Measurements from ENCODE around the gene PSMC2. TPM values are rescaled to one million over a fixed set of nuclear protein-coding genes. Genes with fewer than 3 reads are reported as not detected.
"Not testable (repeated sequence)": the region's sequence is repeated elsewhere in the genome, so short reads cannot be mapped to it uniquely, and the experiment has no call there.

PSMC2 gene
- total RNA-seq, 2 donors from 2014 or later, result 89.5 to 99.6 TPM

DNA sequence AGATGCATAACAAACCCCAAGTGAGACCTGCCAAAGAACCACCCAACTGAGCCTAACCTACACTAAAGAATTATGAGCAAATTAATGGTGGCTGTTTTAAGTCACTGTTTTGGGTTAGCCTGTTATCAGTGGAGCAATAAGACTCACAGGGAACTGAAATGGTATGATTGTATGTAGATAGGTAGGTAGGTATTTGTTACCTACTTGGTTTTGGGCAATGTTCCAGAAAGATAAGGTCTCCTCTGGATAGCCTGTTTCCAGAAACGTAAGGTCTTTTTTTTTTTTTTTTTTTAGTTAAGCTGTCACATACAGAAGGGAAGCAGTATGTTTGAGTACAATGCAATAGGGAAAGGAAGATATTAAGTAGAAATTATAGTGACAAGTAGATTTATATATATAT, 47.6 kb downstream of the PSMC2 start:
- H3K4me3 ChIP-seq, result no peak overlapping the region
- no peaks in the 10 kb centered on the region for H3K36me3 ChIP-seq
- no peaks in the 10 kb centered on the region for H3K9me3 ChIP-seq
- H3K27ac ChIP-seq, result no peak overlapping the region
- H3K27me3 ChIP-seq, result no peaks in the 10 kb centered on the region
- TF ChIP-seq, protein P1, sequence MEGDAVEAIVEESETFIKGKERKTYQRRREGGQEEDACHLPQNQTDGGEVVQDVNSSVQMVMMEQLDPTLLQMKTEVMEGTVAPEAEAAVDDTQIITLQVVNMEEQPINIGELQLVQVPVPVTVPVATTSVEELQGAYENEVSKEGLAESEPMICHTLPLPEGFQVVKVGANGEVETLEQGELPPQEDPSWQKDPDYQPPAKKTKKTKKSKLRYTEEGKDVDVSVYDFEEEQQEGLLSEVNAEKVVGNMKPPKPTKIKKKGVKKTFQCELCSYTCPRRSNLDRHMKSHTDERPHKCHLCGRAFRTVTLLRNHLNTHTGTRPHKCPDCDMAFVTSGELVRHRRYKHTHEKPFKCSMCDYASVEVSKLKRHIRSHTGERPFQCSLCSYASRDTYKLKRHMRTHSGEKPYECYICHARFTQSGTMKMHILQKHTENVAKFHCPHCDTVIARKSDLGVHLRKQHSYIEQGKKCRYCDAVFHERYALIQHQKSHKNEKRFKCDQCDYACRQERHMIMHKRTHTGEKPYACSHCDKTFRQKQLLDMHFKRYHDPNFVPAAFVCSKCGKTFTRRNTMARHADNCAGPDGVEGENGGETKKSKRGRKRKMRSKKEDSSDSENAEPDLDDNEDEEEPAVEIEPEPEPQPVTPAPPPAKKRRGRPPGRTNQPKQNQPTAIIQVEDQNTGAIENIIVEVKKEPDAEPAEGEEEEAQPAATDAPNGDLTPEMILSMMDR (IDR thresholded peaks at IDR 0.05), result no peak
- no peaks in the 10 kb centered on the region for H3K4me1 ChIP-seq
- DNase-seq (ENCODE audit: low spot score), result no peak

GRCh38 chr7:103396471-103396870, 49.0 kb downstream of the PSMC2 start:
- Histone ChIP-seq H3K27ac (no peak overlapping the region), H3K9me3 (peaks cover 0 to 3% of the 10 kb centered on the region in 2 donors), H3K36me3 (no peaks in the 10 kb centered on the region)

DNA sequence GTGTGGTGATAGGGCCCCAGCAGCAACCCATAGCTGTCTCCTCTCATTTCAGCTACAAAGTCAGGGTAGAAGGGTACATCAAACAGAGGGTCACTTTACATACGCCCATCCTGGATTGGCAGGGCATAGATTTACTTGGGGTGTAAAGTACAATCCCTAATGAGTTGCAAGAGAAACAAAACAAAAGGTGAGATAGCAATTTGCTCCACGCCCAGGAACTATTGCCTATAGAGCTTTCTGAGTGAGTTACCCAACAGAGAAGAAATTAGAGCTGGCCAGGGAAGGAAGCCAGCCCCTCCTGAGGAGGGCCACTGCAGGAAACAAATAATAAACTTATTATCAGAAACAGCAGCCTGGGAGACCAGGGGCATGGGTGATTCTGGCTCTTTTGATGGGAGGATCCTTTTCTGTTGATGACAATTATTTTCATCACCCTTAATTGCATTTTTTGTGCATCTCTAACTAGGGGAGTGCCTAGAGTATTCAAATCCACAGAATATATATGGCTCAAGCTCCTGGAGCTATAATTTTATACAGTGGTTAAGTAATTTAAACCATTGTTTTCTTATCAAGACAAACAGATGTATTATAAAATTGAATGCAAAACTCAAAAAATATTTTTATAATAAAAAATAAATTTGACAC, 51.2 kb downstream of the PSMC2 start:
- H3K9me3 ChIP-seq, result peaks cover 0 to 3% of the 10 kb centered on the region in 2 donors
- H3K4me1 ChIP-seq, result no peaks in the 10 kb centered on the region
- TF ChIP-seq, protein P1 (IDR thresholded peaks at IDR 0.05), result no peak
- no peaks in the 10 kb centered on the region for H3K36me3 ChIP-seq
- no peak overlapping the region for H3K27ac ChIP-seq
- no peaks in the 10 kb centered on the region for H3K27me3 ChIP-seq
- DNase-seq (ENCODE audit: low spot score), result no peak
- H3K4me3 ChIP-seq, result no peak overlapping the region

More at GRCh38 chr7:103396471-103396870, 49.0 kb downstream of the PSMC2 start:
- DNase-seq (ENCODE audit: low spot score), result no peak
- TF ChIP-seq, protein P1 (IDR thresholded peaks at IDR 0.05), result no peak
- Histone ChIP-seq H3K4me1 (no peaks in the 10 kb centered on the region), H3K4me3 (no peak overlapping the region), H3K27me3 (no peaks in the 10 kb centered on the region)

DNA sequence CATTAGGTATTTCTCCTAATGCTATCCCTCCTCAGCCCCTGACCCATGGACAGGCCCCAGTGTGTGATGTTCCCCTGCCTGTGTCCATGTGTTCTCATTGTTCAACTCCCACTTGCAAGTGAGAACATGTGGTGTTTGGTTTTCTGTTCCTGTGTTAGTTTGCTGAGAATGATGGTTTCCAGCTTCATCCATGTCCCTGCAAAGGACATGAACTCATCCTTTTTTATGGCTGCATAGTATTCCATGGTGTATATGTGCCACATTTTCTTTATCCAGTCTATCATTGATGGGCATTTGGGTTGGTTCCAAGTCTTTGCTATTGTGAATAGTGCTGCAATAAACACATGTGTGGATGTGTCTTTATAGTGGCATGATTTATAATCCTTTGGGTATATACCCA, 52.2 kb downstream of the PSMC2 start:
- not testable (repeated sequence) for H3K9me3 ChIP-seq; DNase-seq (ENCODE audit: low spot score); H3K4me3 ChIP-seq; H3K27ac ChIP-seq; H3K27me3 ChIP-seq; H3K4me1 ChIP-seq; H3K36me3 ChIP-seq

DNA sequence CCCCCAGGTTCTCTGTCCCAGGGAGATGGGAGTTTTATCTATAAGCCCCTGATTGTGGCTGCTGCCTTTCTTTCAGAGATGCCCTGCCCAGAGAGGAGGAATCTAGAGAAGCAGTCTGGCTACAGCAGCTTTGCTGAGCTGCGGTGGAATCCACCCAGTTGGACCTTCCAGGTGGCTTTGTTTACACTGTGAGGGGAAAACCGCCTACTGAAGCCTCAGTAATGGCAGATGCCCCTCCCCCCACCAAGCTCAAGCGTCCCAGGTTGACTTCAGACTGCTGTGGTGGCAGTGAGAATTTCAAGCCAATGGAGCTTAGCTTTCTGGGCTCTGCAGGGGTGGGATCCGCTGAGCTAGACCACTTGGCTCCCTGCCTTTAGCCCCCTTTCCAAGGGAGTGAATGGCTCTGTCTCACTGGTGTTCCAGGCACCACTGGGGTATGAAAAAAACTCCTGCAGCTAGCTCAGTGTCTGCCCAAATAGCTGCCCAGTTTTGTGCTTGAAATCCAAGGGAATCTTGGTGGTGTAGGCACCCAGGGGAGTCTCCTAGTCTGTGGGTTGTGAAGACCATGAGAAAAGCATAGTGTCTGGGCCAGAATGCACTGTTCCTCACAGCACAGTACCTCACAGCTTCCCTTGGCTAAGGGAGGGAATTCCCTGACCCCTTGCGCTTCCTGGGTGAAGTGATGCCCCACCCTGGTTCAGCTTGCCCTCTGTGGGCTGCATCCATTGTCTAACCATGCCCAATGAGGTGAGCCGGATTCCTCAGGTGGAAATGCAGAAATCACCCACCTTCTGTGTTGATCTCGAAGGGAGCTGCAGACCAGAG, 58.6 kb downstream of the PSMC2 start:
- H3K4me1 ChIP-seq; H3K27ac ChIP-seq; H3K36me3 ChIP-seq; DNase-seq (ENCODE audit: low spot score); H3K9me3 ChIP-seq; H3K27me3 ChIP-seq; H3K4me3 ChIP-seq: not testable (repeated sequence)

GRCh38 chr7:103412151-103412550, 64.7 kb downstream of the PSMC2 start:
- DNase-seq (ENCODE audit: low spot score), result no peak
- Histone ChIP-seq H3K9me3 (no peaks in the 10 kb centered on the region), H3K4me3 (no peak overlapping the region), H3K27ac (no peak overlapping the region), H3K36me3 (no peaks in the 10 kb centered on the region), H3K27me3 (no peaks in the 10 kb centered on the region), H3K4me1 (no peaks in the 10 kb centered on the region)
- TF ChIP-seq, protein P1 (IDR thresholded peaks at IDR 0.05), result no peak

All from right atrium auricular region (tissue), 2 donors.